IMR-90 (cell line): ENCODE results near the gene ADARB2. TPM values are rescaled to one million over a fixed set of nuclear protein-coding genes. Genes with fewer than 3 reads are reported as not detected.

Experiments used
- ATAC-seq: fragments of 200-7000 bp; cut with Tn5 transposase; 2 replicates; pipeline ENCODE4 v1.9.1; 2020; ENCODE audit warnings: low read depth, mild to moderate bottlenecking, moderate library complexity
- BruUV-seq: library from RNA; stranded (reverse); fragments of 400-500 nt; replicated peaks from 2 replicates; lab custom pipeline; 2021; lab: Mats Ljungman, UMichigan
- CTCF ChIA-PET: fragments of 300-600 bp; formaldehyde crosslinking; extraction: SDS; loops from one replicate; lab custom pipeline; 2021; ENCODE audit warnings: antibody characterized with exemption; lab: Yijun Ruan, JAX
- POLR2A ChIA-PET: fragments of 300-600 bp; sonication (Branson Sonifier 250); formaldehyde crosslinking; loops from one replicate; lab custom pipeline; 2022; ENCODE audit warnings: antibody characterized with exemption; ENCODE audit not compliant: unreplicated experiment; lab: Charles Lee
- DNase-seq: peaks from one replicate; pipeline ENCODE4 v3.0.0; 2013
- H2AFZ ChIP-seq: replicated peaks from 2 replicates; pipeline ENCODE3; 2013; ENCODE audit warnings: low read length, mild to moderate bottlenecking; ENCODE audit not compliant: poor library complexity
- H2AK5ac ChIP-seq: 2 replicates; pipeline ENCODE4 v1.6.1; 2013; ENCODE audit warnings: low read depth, low read length, inconsistent platforms
- H2AK9ac ChIP-seq: replicated peaks from 2 replicates; pipeline ENCODE3; 2013; ENCODE audit warnings: mild to moderate bottlenecking, low read depth, low read length, moderate library complexity; ENCODE audit not compliant: poor library complexity
- H2BK120ac ChIP-seq: 2 replicates; pipeline ENCODE4 v1.6.1; 2013; ENCODE audit warnings: low read depth, low read length, inconsistent platforms
- H2BK15ac ChIP-seq: 3 replicates; pipeline ENCODE4 v1.6.1; 2013; ENCODE audit warnings: low read depth, low read length, inconsistent platforms
- H2BK20ac ChIP-seq: 2 replicates; pipeline ENCODE4 v1.6.1; 2013; ENCODE audit warnings: low read depth, mild to moderate bottlenecking, inconsistent platforms, low read length, moderate library complexity
- H2BK5ac ChIP-seq: 2 replicates; pipeline ENCODE4 v1.6.1; 2013; ENCODE audit warnings: mild to moderate bottlenecking, low read depth, low read length, inconsistent platforms; ENCODE audit not compliant: poor library complexity, severe bottlenecking
- H3K14ac ChIP-seq: replicated peaks from 2 replicates; pipeline ENCODE4 v1.6.1; 2013; ENCODE audit warnings: low read depth, low read length, inconsistent platforms
- H3K18ac ChIP-seq: 2 replicates; pipeline ENCODE4 v1.6.1; 2013; ENCODE audit warnings: low read depth, low read length, control low read depth
- H3K23ac ChIP-seq: 2 replicates; pipeline ENCODE4 v1.6.1; 2013; ENCODE audit warnings: low read depth, low read length, inconsistent platforms
- H3K27ac ChIP-seq: 2 replicates; pipeline ENCODE4 v1.5.1; 2013; ENCODE audit warnings: mild to moderate bottlenecking, control low read depth, low read length; ENCODE audit not compliant: insufficient read depth
- H3K27me3 ChIP-seq: 2 replicates; pipeline ENCODE4 v1.6.1; 2013; ENCODE audit warnings: low read length; ENCODE audit not compliant: control insufficient read depth, insufficient read depth
- H3K36me3 ChIP-seq: 2 replicates; pipeline ENCODE4 v1.6.1; 2013; ENCODE audit warnings: low read length, mixed read lengths; ENCODE audit not compliant: control insufficient read depth, insufficient read depth
- H3K4ac ChIP-seq: 2 replicates; pipeline ENCODE4 v1.6.1; 2013; ENCODE audit warnings: low read depth, low read length, inconsistent platforms
- H3K4me1 ChIP-seq: 2 replicates; pipeline ENCODE4 v1.6.1; 2013; ENCODE audit warnings: low read length, mixed read lengths; ENCODE audit not compliant: control insufficient read depth, insufficient read depth
- H3K4me2 ChIP-seq: 2 replicates; pipeline ENCODE4 v1.6.1; 2013; ENCODE audit warnings: low read depth, mild to moderate bottlenecking, control low read depth, low read length, moderate library complexity
- H3K4me3 ChIP-seq: 2 replicates; pipeline ENCODE4 v1.5.1; 2013; ENCODE audit warnings: low read depth, mild to moderate bottlenecking, control low read depth, low read length, moderate library complexity; ENCODE audit not compliant: insufficient read depth
- H3K56ac ChIP-seq: 2 replicates; pipeline ENCODE4 v1.6.1; 2013; ENCODE audit warnings: low read length, inconsistent platforms; ENCODE audit not compliant: insufficient read depth; ENCODE audit errors: extremely low read depth
- H3K79me1 ChIP-seq, 2 experiments: 2 replicates each; pipeline ENCODE4 v1.6.1; 2013; ENCODE audit warnings: low read length in 2 of 2, inconsistent platforms in 1 of 2, low read depth in 1 of 2
- H3K9ac ChIP-seq: 2 replicates; pipeline ENCODE4 v1.6.1; 2013; ENCODE audit warnings: low read depth, low read length, control low read depth
- H3K9me1 ChIP-seq: 2 replicates; pipeline ENCODE4 v1.6.1; 2013; ENCODE audit warnings: low read length, inconsistent platforms; ENCODE audit not compliant: insufficient read depth
- H3K9me3 ChIP-seq: 2 replicates; pipeline ENCODE4 v1.6.1; 2013; ENCODE audit warnings: low read length; ENCODE audit not compliant: control insufficient read depth, insufficient read depth
- H4K20me1 ChIP-seq: 2 replicates; pipeline ENCODE4 v1.6.1; 2013; ENCODE audit warnings: low read length, inconsistent platforms; ENCODE audit not compliant: insufficient read depth
- H4K5ac ChIP-seq: 2 replicates; pipeline ENCODE4 v1.6.1; 2013; ENCODE audit warnings: mild to moderate bottlenecking, low read depth, low read length, control low read depth
- H4K8ac ChIP-seq, 2 experiments: 2 replicates each; pipeline ENCODE4 v1.6.1; 2013; ENCODE audit warnings: low read depth in 2 of 2, low read length in 2 of 2, control low read depth in 1 of 2, inconsistent platforms in 1 of 2
- H4K91ac ChIP-seq: 2 replicates; pipeline ENCODE4 v1.6.1; 2013; ENCODE audit warnings: low read depth, low read length, inconsistent platforms; ENCODE audit not compliant: insufficient read depth
- BHLHE40 ChIP-seq: fragments of 150-350 bp; IDR thresholded peaks from 2 replicates; pipeline ENCODE4 v1.6.1; 2016; ENCODE audit warnings: mild to moderate bottlenecking, low read depth, low read length
- CEBPB ChIP-seq: IDR thresholded peaks from 2 replicates; pipeline ENCODE4 v1.6.1; 2012; ENCODE audit warnings: low read depth, low read length, improper control_type of control experiment
- CHD1 ChIP-seq: IDR thresholded peaks from 2 replicates; pipeline ENCODE4 v1.6.1; 2012; ENCODE audit warnings: low read depth, low read length, improper control_type of control experiment
- CTCF ChIP-seq: conservative IDR thresholded peaks from 2 replicates; pipeline ENCODE4 v1.5.1; 2012; ENCODE audit warnings: mild to moderate bottlenecking, low read depth, low read length, improper control_type of control experiment
- FOS ChIP-seq: fragments of 150-350 bp; IDR thresholded peaks from 2 replicates; pipeline ENCODE4 v1.6.1; 2016; ENCODE audit warnings: low read depth, low read length
- MAFK ChIP-seq: IDR thresholded peaks from 2 replicates; pipeline ENCODE4 v1.6.1; 2012; ENCODE audit warnings: low read depth, low read length, improper control_type of control experiment
- MXI1 ChIP-seq: IDR thresholded peaks from 2 replicates; pipeline ENCODE4 v1.6.1; 2012; ENCODE audit warnings: low read depth, mild to moderate bottlenecking, low read length, moderate library complexity, borderline replicate concordance
- NFE2L2 ChIP-seq: fragments of 150-350 bp; IDR thresholded peaks from 2 replicates; pipeline ENCODE4 v1.6.1; 2016; ENCODE audit warnings: low read depth, mild to moderate bottlenecking, low read length
- POLR2A ChIP-seq: IDR thresholded peaks from 2 replicates; pipeline ENCODE4 v1.6.1; 2012; ENCODE audit warnings: mild to moderate bottlenecking, low read depth, low read length
- RAD21 ChIP-seq: IDR thresholded peaks from 2 replicates; pipeline ENCODE4 v1.6.1; 2012; ENCODE audit warnings: low read length, improper control_type of control experiment
- RCOR1 ChIP-seq: IDR thresholded peaks from 2 replicates; pipeline ENCODE4 v1.6.1; 2012; ENCODE audit warnings: mild to moderate bottlenecking, low read length, improper control_type of control experiment; ENCODE audit not compliant: insufficient replicate concordance
- SMC3 ChIP-seq: fragments of 150-350 bp; IDR thresholded peaks from 2 replicates; pipeline ENCODE4 v1.6.1; 2016; ENCODE audit warnings: low read depth, mild to moderate bottlenecking, antibody characterized with exemption, low read length, moderate library complexity
- WGBS, 2 experiments: methylation state at CpG; one replicate each; pipeline versions ENCODE4 v1.1.5 to v1.1.7; 2013; ENCODE audit warnings: missing lambda C conversion rate in 2 of 2; ENCODE audit not compliant: insufficient read length in 1 of 2; ENCODE audit errors: extremely low coverage in 2 of 2; 5-methylcytosine and 5-hydroxymethylcytosine counted together
- dilution Hi-C: fragments of 300-500 bp; cut with HindIII; formaldehyde crosslinking; loops from one replicate; pipeline ENCODE4 v1.14.3; 2018; ENCODE audit warnings: low sequenced_read_pairs; ENCODE audit not compliant: unreplicated experiment
- in situ Hi-C: fragments of 300-500 bp; cut with MboI; formaldehyde crosslinking; loops from 3 replicates; pipeline ENCODE4 v1.14.3; 2019; ENCODE audit warnings: low sequenced_read_pairs, inconsistent platforms, mixed read lengths
- intact Hi-C: fragments of 100-400 bp; cut with micrococcal nuclease; formaldehyde crosslinking; loops from 2 replicates; pipeline ENCODE4 v1.10.0; 2022
- polyA plus RNA-seq, 3 experiments: library from polyadenylated mRNA; depleted of rRNA; stranded (reverse); fragments of >200 nt; gene quantifications; 2 replicates each; pipeline ENCODE4 v1.2.3, GENCODE V29; 2012; ENCODE audit warnings: low replicate concordance in 1 of 3
- total RNA-seq: library from RNA; depleted of rRNA; stranded (reverse); fragments of >200 nt; gene quantifications from 2 replicates; pipeline ENCODE4 v1.2.3, GENCODE V29; 2012
- TF ChIP-seq, protein P1 (sequence below): fragments of 150-350 bp; IDR thresholded peaks from 2 replicates; pipeline ENCODE4 v1.6.1; 2017; ENCODE audit warnings: mild to moderate bottlenecking, antibody characterized with exemption, low read length, low read depth
- TF ChIP-seq, protein P2 (sequence below): fragments of 150-350 bp; IDR thresholded peaks from 2 replicates; pipeline ENCODE4 v1.6.1; 2016; ENCODE audit warnings: low read depth, mild to moderate bottlenecking, low read length, moderate library complexity, borderline replicate concordance

ADARB2 gene
- total and polyA plus RNA-seq, 2 of the 4 experiments (the other 2 are of a cell fraction), result not detected

GRCh38 chr10:1454428-1454827, 282.9 kb downstream of the ADARB2 start:
- Histone ChIP-seq H3K14ac (no peak overlapping the region), H3K36me3 (no peaks in the 10 kb centered on the region), H3K27me3 (no peaks in the 10 kb centered on the region), H4K20me1 (no peaks in the 10 kb centered on the region), H3K79me1 (no peaks in the 10 kb centered on the region), H2BK5ac (no peak overlapping the region), H3K27ac (no peak overlapping the region), H2BK120ac (no peak overlapping the region), H2AK5ac (no peak overlapping the region), H4K8ac (no peak overlapping the region), H4K5ac (no peak overlapping the region), H2BK20ac (no peak overlapping the region), H3K23ac (no peak overlapping the region), H2AFZ (no peak overlapping the region), H3K4ac (no peak overlapping the region), H3K9ac (no peak overlapping the region), H3K4me3 (no peak overlapping the region), H3K4me1 (no peaks in the 10 kb centered on the region), H2BK15ac (no peak overlapping the region), H3K4me2 (no peak overlapping the region), H3K9me1 (no peaks in the 10 kb centered on the region), H3K18ac (no peak overlapping the region), H2AK9ac (no peak overlapping the region), H4K91ac (no peak overlapping the region), H3K56ac (no peak overlapping the region), H3K9me3 (peaks cover 38% of the 10 kb centered on the region)
- intact Hi-C loops (no loop called here), in situ Hi-C loops (no loop called here), dilution Hi-C loops (no loop called here)
- BruUV-seq, result no TSS peak
- POLR2A ChIA-PET, result no interaction called here
- CTCF ChIA-PET, result no interaction called here
- DNase-seq (no peak), ATAC-seq (no peak)
- no CpG with 5 or more reads among the region's 6 CpGs for WGBS, 2 experiments
- TF ChIP-seq MXI1, result no peak
- TF ChIP-seq, protein P1, sequence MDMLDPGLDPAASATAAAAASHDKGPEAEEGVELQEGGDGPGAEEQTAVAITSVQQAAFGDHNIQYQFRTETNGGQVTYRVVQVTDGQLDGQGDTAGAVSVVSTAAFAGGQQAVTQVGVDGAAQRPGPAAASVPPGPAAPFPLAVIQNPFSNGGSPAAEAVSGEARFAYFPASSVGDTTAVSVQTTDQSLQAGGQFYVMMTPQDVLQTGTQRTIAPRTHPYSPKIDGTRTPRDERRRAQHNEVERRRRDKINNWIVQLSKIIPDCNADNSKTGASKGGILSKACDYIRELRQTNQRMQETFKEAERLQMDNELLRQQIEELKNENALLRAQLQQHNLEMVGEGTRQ, result no peak
- TF ChIP-seq, protein P2, sequence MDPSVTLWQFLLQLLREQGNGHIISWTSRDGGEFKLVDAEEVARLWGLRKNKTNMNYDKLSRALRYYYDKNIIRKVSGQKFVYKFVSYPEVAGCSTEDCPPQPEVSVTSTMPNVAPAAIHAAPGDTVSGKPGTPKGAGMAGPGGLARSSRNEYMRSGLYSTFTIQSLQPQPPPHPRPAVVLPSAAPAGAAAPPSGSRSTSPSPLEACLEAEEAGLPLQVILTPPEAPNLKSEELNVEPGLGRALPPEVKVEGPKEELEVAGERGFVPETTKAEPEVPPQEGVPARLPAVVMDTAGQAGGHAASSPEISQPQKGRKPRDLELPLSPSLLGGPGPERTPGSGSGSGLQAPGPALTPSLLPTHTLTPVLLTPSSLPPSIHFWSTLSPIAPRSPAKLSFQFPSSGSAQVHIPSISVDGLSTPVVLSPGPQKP, result no peak
- no peak for TF ChIP-seq RCOR1
- TF ChIP-seq CTCF, result no peak
- no peak for TF ChIP-seq BHLHE40
- TF ChIP-seq CEBPB, result no peak
- TF ChIP-seq CHD1, result no peak
- no peak for TF ChIP-seq RAD21
- TF ChIP-seq NFE2L2, result no peak
- no peak for TF ChIP-seq POLR2A
- TF ChIP-seq SMC3, result no peak
- TF ChIP-seq FOS, result no peak
- TF ChIP-seq MAFK, result no peak
